PC-9 (cell line): ENCODE measurements around the gene RGS13.

Experiments used
- CTCF ChIP-seq: fragments of 200-600 bp; sonication (generic); conservative IDR thresholded peaks from 2 replicates; pipeline ENCODE4 v1.6.1; 2017; ENCODE audit warnings: mixed run types, antibody characterized with exemption, mild to moderate bottlenecking, moderate library complexity
- EZH2 ChIP-seq: fragments of 200-600 bp; sonication (generic); IDR thresholded peaks from 2 replicates; pipeline ENCODE4 v1.8.0; 2017; ENCODE audit warnings: antibody characterized with exemption, low read depth

GRCh38 chr1:192601567-192601966, 34.4 kb upstream of the RGS13 start:
- TF ChIP-seq CTCF (no peak), EZH2 (no peak)
